HepG2 (cell line): ENCODE data around the gene VPS13D. TPM values are rescaled to one million over a fixed set of nuclear protein-coding genes. Genes with fewer than 3 reads are reported as not detected.

Source experiments
- ATAC-seq: fragments of 200-7000 bp; cut with Tn5 transposase; 3 replicates; pipeline ENCODE4 v1.9.1; 2020; ENCODE audit warnings: mild to moderate bottlenecking, moderate library complexity
- BruUV-seq: library from RNA; stranded (reverse); fragments of 400-500 nt; replicated peaks from 2 replicates; lab custom pipeline; 2021; lab: Mats Ljungman, UMichigan
- CTCF ChIA-PET: fragments of 300-600 bp; formaldehyde crosslinking; extraction: SDS; loops from one replicate; lab custom pipeline; 2021; ENCODE audit warnings: low total read pairs, inconsistent platforms, low intra/inter-chr PET ratio; lab: Yijun Ruan, JAX
- POLR2A ChIA-PET: fragments of 350-600 bp; sonication (Branson Sonifier 250); formaldehyde crosslinking; loops from one replicate; lab custom pipeline; 2020; ENCODE audit warnings: antibody characterized with exemption, inconsistent platforms; lab: Yijun Ruan, JAX
- DNase-seq: peaks from one replicate; pipeline ENCODE4 v3.0.0-alpha.2; 2015; ENCODE audit warnings: low spot score
- FAIRE-seq: peaks from 3 replicates; lab custom pipeline; 2011; peaks lifted over from hg19 to GRCh38; lab: Jason Lieb, UNC
- H2AFZ ChIP-seq: one replicate; pipeline ENCODE4 v1.6.1; 2011; ENCODE audit warnings: low read length, inconsistent platforms
- H3K27ac ChIP-seq: fragments of 300-600 bp; 3 replicates; pipeline ENCODE4 v1.8.0; 2011; ENCODE audit warnings: mixed run types, mild to moderate bottlenecking, mixed read lengths, low read length, inconsistent platforms; ENCODE audit not compliant: insufficient read depth; ENCODE audit errors: extremely low read length
- H3K27me3 ChIP-seq, 2 experiments: fragments of 200-600 bp in 1 of 2; 2 replicates in 1 of 2; 3 replicates in 1 of 2; pipeline versions ENCODE4 v1.6.0 to v1.8.0; 2011; ENCODE audit warnings: low read length in 2 of 2, mild to moderate bottlenecking in 2 of 2, moderate library complexity in 2 of 2, inconsistent platforms in 1 of 2; ENCODE audit not compliant: insufficient read depth in 2 of 2, control insufficient read depth in 1 of 2
- H3K36me3 ChIP-seq, 2 experiments: fragments of 200-600 bp in 1 of 2; replicated peaks in 1 of 2; 2 replicates in 1 of 2; 3 replicates in 1 of 2; pipeline versions ENCODE4 v1.5.1 to v1.8.0; 2011; ENCODE audit warnings: low read length in 2 of 2, inconsistent platforms in 1 of 2; ENCODE audit not compliant: insufficient read depth in 2 of 2, control insufficient read depth in 1 of 2
- H3K4me1 ChIP-seq: 2 replicates; pipeline ENCODE4 v1.5.1; 2012; ENCODE audit warnings: low read length, inconsistent platforms; ENCODE audit not compliant: insufficient read depth
- H3K4me2 ChIP-seq: 2 replicates; pipeline ENCODE4 v1.6.0; 2011; ENCODE audit warnings: low read depth, low read length, inconsistent platforms
- H3K4me3 ChIP-seq, 3 experiments: fragments of 200-600 bp in 1 of 3; sonication (generic), shearing (Covaris generic) in 1 of 3; replicated peaks in 1 of 3; 2 replicates each; pipeline ENCODE4 v1.5.1; 2011 to 2016; ENCODE audit warnings: low read length in 3 of 3, inconsistent platforms in 2 of 3, low read depth in 2 of 3, mild to moderate bottlenecking in 2 of 3, control low read depth in 1 of 3, mixed read lengths in 1 of 3; ENCODE audit not compliant: insufficient read depth in 1 of 3
- H3K79me2 ChIP-seq: one replicate; pipeline ENCODE4 v1.6.1; 2011; ENCODE audit warnings: low read length, inconsistent platforms; ENCODE audit not compliant: insufficient read depth
- H3K9ac ChIP-seq: 2 replicates; pipeline ENCODE4 v1.6.0; 2011; ENCODE audit warnings: mild to moderate bottlenecking, low read depth, low read length, inconsistent platforms; ENCODE audit not compliant: insufficient read depth
- H3K9me3 ChIP-seq: 2 replicates; pipeline ENCODE4 v1.5.1; 2012; ENCODE audit warnings: mild to moderate bottlenecking, low read length
- H4K20me1 ChIP-seq: 2 replicates; pipeline ENCODE4 v1.6.0; 2011; ENCODE audit warnings: inconsistent platforms, mild to moderate bottlenecking, low read length, moderate library complexity; ENCODE audit not compliant: insufficient read depth
- ELF3 ChIP-seq: IDR thresholded peaks from 2 replicates; pipeline ENCODE4 v1.6.1; 2016; ENCODE audit warnings: missing genetic modification reagents, missing compliant biosample characterization
- ELF4 ChIP-seq: sonication (generic); formaldehyde crosslinking; IDR thresholded peaks from 2 replicates; pipeline ENCODE4 v1.5.0; 2020; ENCODE audit warnings: missing genetic modification reagents, mild to moderate bottlenecking, moderate library complexity, borderline replicate concordance
- KDM1A ChIP-seq: IDR thresholded peaks from 2 replicates; pipeline ENCODE4 v1.6.1; 2016; ENCODE audit warnings: missing compliant biosample characterization
- MTF2 ChIP-seq: sonication (generic); formaldehyde crosslinking; IDR thresholded peaks from 2 replicates; pipeline ENCODE4 v1.5.0; 2020; ENCODE audit warnings: missing genetic modification reagents, borderline replicate concordance
- NKX3-1 ChIP-seq: sonication (generic); formaldehyde crosslinking; IDR thresholded peaks from 2 replicates; pipeline ENCODE4 v1.5.0; 2020; ENCODE audit warnings: missing genetic modification reagents
- NR1H2 ChIP-seq: sonication (generic); formaldehyde crosslinking; IDR thresholded peaks from 2 replicates; pipeline ENCODE4 v1.8.1; 2022; ENCODE audit warnings: low read depth, missing genetic modification reagents, borderline replicate concordance
- PHF20 ChIP-seq: sonication (generic); formaldehyde crosslinking; IDR thresholded peaks from 2 replicates; pipeline ENCODE4 v1.5.0; 2020; ENCODE audit warnings: mild to moderate bottlenecking, missing genetic modification reagents
- RAD51 ChIP-seq: fragments of 450-650 bp; IDR thresholded peaks from 2 replicates; pipeline ENCODE4 v1.6.1; 2016; ENCODE audit warnings: borderline replicate concordance
- RXRA ChIP-seq: sonication (generic); formaldehyde crosslinking; IDR thresholded peaks from 2 replicates; pipeline ENCODE4 v1.5.1; 2020; ENCODE audit warnings: missing genetic modification reagents
- ZNF367 ChIP-seq: sonication (generic); formaldehyde crosslinking; IDR thresholded peaks from 2 replicates; pipeline ENCODE4 v1.4.0; 2020; ENCODE audit warnings: missing genetic modification reagents, borderline replicate concordance
- ZSCAN22 ChIP-seq: sonication (generic); formaldehyde crosslinking; IDR thresholded peaks from 2 replicates; pipeline ENCODE4 v1.4.0; 2020; ENCODE audit warnings: mild to moderate bottlenecking, missing genetic modification reagents
- ZSCAN29 ChIP-seq: sonication (generic); formaldehyde crosslinking; conservative IDR thresholded peaks from 2 replicates; pipeline ENCODE4 v1.4.0; 2020; ENCODE audit warnings: mild to moderate bottlenecking, missing genetic modification reagents
- WGBS: methylation state at CpG from one replicate; pipeline ENCODE4 v1.1.6; 2017; ENCODE audit warnings: low lambda C conversion rate; 5-methylcytosine and 5-hydroxymethylcytosine counted together
- in situ Hi-C: cut with HindIII; loops from 2 replicates; pipeline ENCODE4 v1.10.0; 2017; ENCODE audit warnings: low pct_unique_long_range_greater_than_20kb; ENCODE audit not compliant: extremely low pct_ligation_motif_present
- intact Hi-C: fragments of 100-400 bp; cut with micrococcal nuclease; formaldehyde crosslinking; loops from one replicate; pipeline ENCODE4 v1.10.0; 2022; ENCODE audit not compliant: unreplicated experiment
- polyA plus RNA-seq, 8 experiments: library from polyadenylated mRNA; depleted of rRNA in 3 of 8; stranded (reverse) in 7 of 8; unstranded in 1 of 8; fragments of >200 nt; fragmentation: Illumina TruSeq in 4 of 8; extraction: Trizol in 4 of 8; gene quantifications; 2 replicates each; pipeline versions ENCODE4 v1.2.1 to v1.2.3, GENCODE V29; 2011 to 2016; ENCODE audit warnings: low read depth in 4 of 8, missing spikeins in 1 of 8, mixed read lengths in 1 of 8; ENCODE audit not compliant: insufficient read depth in 1 of 8
- total RNA-seq, 5 experiments: library from RNA; depleted of rRNA; stranded (reverse); fragments of >200 nt; fragmentation: Illumina TruSeq; extraction: Trizol; gene quantifications; 2 replicates each; pipeline ENCODE4 v1.2.3, GENCODE V29; 2016; ENCODE audit warnings: low read depth in 1 of 5
- TF ChIP-seq, protein P1 (sequence below): sonication (generic); formaldehyde crosslinking; IDR thresholded peaks from 2 replicates; pipeline ENCODE4 v1.8.1; 2023; ENCODE audit warnings: mild to moderate bottlenecking, missing genetic modification reagents, borderline replicate concordance
- TF ChIP-seq, protein P2 (sequence below): sonication (generic); formaldehyde crosslinking; conservative IDR thresholded peaks from 2 replicates; pipeline ENCODE4 v1.8.0; 2022; ENCODE audit warnings: mild to moderate bottlenecking, moderate library complexity, missing genetic modification reagents
- TF ChIP-seq, protein P3 (sequence below), 2 experiments: sonication (generic) in 1 of 2; formaldehyde crosslinking in 1 of 2; IDR thresholded peaks; 2 replicates each; pipeline versions ENCODE4 v1.5.1 to v1.6.1; 2011 to 2020; ENCODE audit warnings: borderline replicate concordance in 1 of 2, low read depth in 1 of 2, low read length in 1 of 2, mild to moderate bottlenecking in 1 of 2, missing genetic modification reagents in 1 of 2, moderate library complexity in 1 of 2
- TF ChIP-seq, protein P4 (sequence below): sonication (generic); formaldehyde crosslinking; IDR thresholded peaks from 2 replicates; pipeline ENCODE4 v1.8.1; 2023; ENCODE audit warnings: mild to moderate bottlenecking, missing genetic modification reagents

Gene VPS13D
- total and polyA plus RNA-seq, 2 of the 13 experiments (the other 11 are each of a cell fraction or from before 2014, with no cell fraction given) = 8.6 to 13.9 TPM

DNA sequence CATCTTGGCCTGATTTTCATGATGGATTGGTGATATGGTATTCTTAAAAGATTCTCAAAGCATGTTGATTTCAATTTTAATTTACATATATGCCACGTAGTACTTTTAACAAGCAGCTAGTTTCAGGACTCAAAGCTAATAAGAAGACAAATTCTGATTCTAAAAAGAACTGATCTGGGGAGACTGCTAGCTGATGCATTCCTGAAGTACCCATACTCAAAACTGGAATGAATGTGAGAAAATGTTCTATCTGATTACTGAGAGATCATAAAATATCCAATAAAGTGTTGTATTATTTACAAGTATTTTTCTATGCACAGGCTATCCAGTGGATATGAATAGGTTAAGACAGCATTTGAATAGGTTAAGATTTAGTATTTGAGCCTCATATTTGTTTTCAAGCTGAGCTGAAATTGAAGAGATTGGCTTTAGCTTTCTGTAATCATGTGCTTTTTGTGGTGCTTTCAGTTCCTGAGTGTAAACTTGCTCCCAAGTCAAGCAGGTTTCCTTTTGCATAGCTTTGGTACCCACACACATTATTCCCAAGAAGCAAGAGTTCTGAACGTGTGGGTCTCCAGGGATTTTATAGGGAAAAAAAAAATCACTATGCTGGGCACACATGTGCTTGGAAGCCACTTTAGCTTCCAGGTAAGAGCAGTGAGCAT is 114.1 kb downstream of the VPS13D start:
- H4K20me1 ChIP-seq = no peaks in the 10 kb centered on the region
- H3K9ac ChIP-seq = no peak overlapping the region
- BruUV-seq = no TSS peak
- H2AFZ ChIP-seq = no peak overlapping the region
- H3K27ac ChIP-seq = no peak overlapping the region
- ChIA-PET POLR2A (no interaction called here), CTCF (no interaction called here)
- H3K79me2 ChIP-seq = no peaks in the 10 kb centered on the region
- DNase-seq = no peak
- no peak for FAIRE-seq
- no peak for ATAC-seq
- H3K4me2 ChIP-seq = no peak overlapping the region
- H3K9me3 ChIP-seq = no peaks in the 10 kb centered on the region
- no peaks in the 10 kb centered on the region for H3K27me3 ChIP-seq
- in situ Hi-C loops = no loop called here
- H3K4me1 ChIP-seq = peaks cover 55% of the 10 kb centered on the region
- WGBS = 87% methylated on average over 2 of the region's 2 CpGs
- H3K4me3 ChIP-seq = no peak overlapping the region
- H3K36me3 ChIP-seq = peaks cover 5 to 10% of the 10 kb centered on the region in 2 experiments
- intact Hi-C loops = no loop called here
- no peak for TF ChIP-seq NKX3-1 (CRISPR knock-in tag)
- TF ChIP-seq ELF3 (CRISPR knock-in tag) = no peak
- TF ChIP-seq, protein P1, sequence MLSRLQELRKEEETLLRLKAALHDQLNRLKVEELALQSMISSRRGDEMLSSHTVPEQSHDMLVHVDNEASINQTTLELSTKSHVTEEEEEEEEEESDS (CRISPR knock-in tag) = no peak
- TF ChIP-seq, protein P2, sequence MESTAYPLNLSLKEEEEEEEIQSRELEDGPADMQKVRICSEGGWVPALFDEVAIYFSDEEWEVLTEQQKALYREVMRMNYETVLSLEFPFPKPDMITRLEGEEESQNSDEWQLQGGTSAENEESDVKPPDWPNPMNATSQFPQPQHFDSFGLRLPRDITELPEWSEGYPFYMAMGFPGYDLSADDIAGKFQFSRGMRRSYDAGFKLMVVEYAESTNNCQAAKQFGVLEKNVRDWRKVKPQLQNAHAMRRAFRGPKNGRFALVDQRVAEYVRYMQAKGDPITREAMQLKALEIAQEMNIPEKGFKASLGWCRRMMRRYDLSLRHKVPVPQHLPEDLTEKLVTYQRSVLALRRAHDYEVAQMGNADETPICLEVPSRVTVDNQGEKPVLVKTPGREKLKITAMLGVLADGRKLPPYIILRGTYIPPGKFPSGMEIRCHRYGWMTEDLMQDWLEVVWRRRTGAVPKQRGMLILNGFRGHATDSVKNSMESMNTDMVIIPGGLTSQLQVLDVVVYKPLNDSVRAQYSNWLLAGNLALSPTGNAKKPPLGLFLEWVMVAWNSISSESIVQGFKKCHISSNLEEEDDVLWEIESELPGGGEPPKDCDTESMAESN (CRISPR knock-in tag) = no peak
- no peak for TF ChIP-seq NR1H2 (CRISPR knock-in tag)
- no peak for TF ChIP-seq ZNF367 (CRISPR knock-in tag)
- no peak for TF ChIP-seq KDM1A
- no peak for TF ChIP-seq RAD51
- no peak for TF ChIP-seq ELF4 (CRISPR knock-in tag)
- TF ChIP-seq, protein P3, sequence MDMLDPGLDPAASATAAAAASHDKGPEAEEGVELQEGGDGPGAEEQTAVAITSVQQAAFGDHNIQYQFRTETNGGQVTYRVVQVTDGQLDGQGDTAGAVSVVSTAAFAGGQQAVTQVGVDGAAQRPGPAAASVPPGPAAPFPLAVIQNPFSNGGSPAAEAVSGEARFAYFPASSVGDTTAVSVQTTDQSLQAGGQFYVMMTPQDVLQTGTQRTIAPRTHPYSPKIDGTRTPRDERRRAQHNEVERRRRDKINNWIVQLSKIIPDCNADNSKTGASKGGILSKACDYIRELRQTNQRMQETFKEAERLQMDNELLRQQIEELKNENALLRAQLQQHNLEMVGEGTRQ (IDR thresholded peaks at IDR 0.05; ENCODE audit: low read depth, low read length) = no peak
- TF ChIP-seq, protein P3 (CRISPR knock-in tag; IDR thresholded peaks at IDR 0.05; ENCODE audit: borderline replicate concordance) = no peak
- no peak for TF ChIP-seq PHF20 (CRISPR knock-in tag)
- no peak for TF ChIP-seq MTF2 (CRISPR knock-in tag)
- TF ChIP-seq ZSCAN29 (CRISPR knock-in tag) = no peak
- TF ChIP-seq, protein P4, sequence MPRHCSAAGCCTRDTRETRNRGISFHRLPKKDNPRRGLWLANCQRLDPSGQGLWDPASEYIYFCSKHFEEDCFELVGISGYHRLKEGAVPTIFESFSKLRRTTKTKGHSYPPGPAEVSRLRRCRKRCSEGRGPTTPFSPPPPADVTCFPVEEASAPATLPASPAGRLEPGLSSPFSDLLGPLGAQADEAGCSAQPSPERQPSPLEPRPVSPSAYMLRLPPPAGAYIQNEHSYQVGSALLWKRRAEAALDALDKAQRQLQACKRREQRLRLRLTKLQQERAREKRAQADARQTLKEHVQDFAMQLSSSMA = no peak
- no peak for TF ChIP-seq RXRA (CRISPR knock-in tag)
- no peak for TF ChIP-seq ZSCAN22 (CRISPR knock-in tag)
